ENCODE measurements around the gene EREG. TPM values are rescaled to one million over a fixed set of nuclear protein-coding genes. Genes with fewer than 3 reads are reported as not detected.
"Not testable (repeated sequence)": the region's sequence is repeated elsewhere in the genome, so short reads cannot be mapped to it uniquely, and the experiment has no call there.

Gene EREG
- total RNA-seq, 1 experiment from 2014 or later, result 34.0 TPM

GRCh38 chr4:74395633-74396032, 30.7 kb downstream of the EREG start:
- intact Hi-C loops (cut with micrococcal nuclease), result no loop called here
- Mint-ChIP-seq H3K4me3 (ENCODE audit: unreplicated experiment) (no peak overlapping the region), H3K4me1 (ENCODE audit: insufficient read depth, unreplicated experiment) (peaks cover 19% of the 10 kb centered on the region), H3K36me3 (ENCODE audit: insufficient read depth, unreplicated experiment) (peaks cover 5% of the 10 kb centered on the region), H3K27ac (ENCODE audit: low read depth, unreplicated experiment) (no peak overlapping the region), H3K27me3 (ENCODE audit: insufficient read depth, unreplicated experiment) (no peaks in the 10 kb centered on the region), H3K9me3 (ENCODE audit: unreplicated experiment) (no peaks in the 10 kb centered on the region)
- no peak for DNase-seq (ENCODE audit: unreplicated experiment)
- BruUV-seq (replicated peaks), result no TSS peak
- CTCF ChIA-PET, result interaction anchor here (0.6 to 0.9 kb wide), 3 partner anchors 17 to 130 kb away, joined by 3 to 9 read pairs (median 3); no protein-coding TSS in a partner anchor
- POLR2A ChIA-PET, result interaction anchor here (1.1 to 2.9 kb wide), 5 partner anchors 10 to 49 kb away, joined by 3 to 14 read pairs (median 5); partner anchors contain the start of gene AREG
- TF ChIP-seq CTCF (IDR thresholded peaks at IDR 0.05; ENCODE audit: unreplicated experiment), result no peak

GRCh38 chr4:74397748-74398426, 32.9 kb downstream of the EREG start:
- intact Hi-C loops (cut with micrococcal nuclease), result no loop called here
- Mint-ChIP-seq H3K27me3 (ENCODE audit: insufficient read depth, unreplicated experiment) (no peaks in the 10 kb centered on the region), H3K36me3 (ENCODE audit: insufficient read depth, unreplicated experiment) (peaks cover 5% of the 10 kb centered on the region), H3K9me3 (ENCODE audit: unreplicated experiment) (no peaks in the 10 kb centered on the region), H3K4me1 (ENCODE audit: insufficient read depth, unreplicated experiment) (peaks cover 13% of the 10 kb centered on the region), H3K4me3 (ENCODE audit: unreplicated experiment) (no peak overlapping the region), H3K27ac (ENCODE audit: low read depth, unreplicated experiment) (peak overlapping the region; percentile 19)
- BruUV-seq (replicated peaks), result no TSS peak
- ChIA-PET CTCF (interaction anchor here (0.5 to 1.1 kb wide), 3 partner anchors 20 to 45 kb away, joined by 3 to 4 read pairs (median 3); no protein-coding TSS in a partner anchor), POLR2A (interaction anchor here (0.6 to 1.9 kb wide), 8 partner anchors 11 to 1805 kb away, joined by 3 to 6 read pairs (median 3); partner anchors contain the start of gene AREG)
- TF ChIP-seq CTCF (IDR thresholded peaks at IDR 0.05; ENCODE audit: unreplicated experiment), result no peak
- DNase-seq (ENCODE audit: unreplicated experiment), result no peak

- intact Hi-C loops (cut with micrococcal nuclease); DNase-seq (ENCODE audit: unreplicated experiment); H3K4me3 Mint-ChIP-seq (ENCODE audit: unreplicated experiment); H3K27ac Mint-ChIP-seq (ENCODE audit: low read depth, unreplicated experiment); H3K27me3 Mint-ChIP-seq (ENCODE audit: insufficient read depth, unreplicated experiment); H3K36me3 Mint-ChIP-seq (ENCODE audit: insufficient read depth, unreplicated experiment); BruUV-seq (replicated peaks); H3K9me3 Mint-ChIP-seq (ENCODE audit: unreplicated experiment): not testable (repeated sequence)
- ChIA-PET POLR2A (interaction anchor here (0.5 to 3.5 kb wide), 3 partner anchors 21 to 78 kb away, joined by 3 to 18 read pairs (median 5); partner anchors contain the start of gene AREG), CTCF (interaction anchor here (1.3 kb wide), 1 partner anchor 132 kb away, joined by 4 read pairs; no protein-coding TSS in a partner anchor)
- H3K4me1 Mint-ChIP-seq (ENCODE audit: insufficient read depth, unreplicated experiment), result peaks cover 11% of the 10 kb centered on the region
These were observed 34.1 kb downstream of the EREG start for GRCh38 chr4:74398894-74399589.

- intact Hi-C loops (cut with micrococcal nuclease), result no loop called here
- TF ChIP-seq CTCF (IDR thresholded peaks at IDR 0.05; ENCODE audit: unreplicated experiment), result no peak
- CTCF ChIA-PET, result interaction anchor here (1.1 to 2.9 kb wide), 3 partner anchors 15 to 37 kb away, joined by 3 to 12 read pairs (median 3); no protein-coding TSS in a partner anchor
- Mint-ChIP-seq H3K9me3 (ENCODE audit: unreplicated experiment) (no peaks in the 10 kb centered on the region), H3K4me1 (ENCODE audit: insufficient read depth, unreplicated experiment) (peaks cover 5% of the 10 kb centered on the region), H3K4me3 (ENCODE audit: unreplicated experiment) (no peak overlapping the region), H3K27ac (ENCODE audit: low read depth, unreplicated experiment) (no peak overlapping the region), H3K36me3 (ENCODE audit: insufficient read depth, unreplicated experiment) (peaks cover 5% of the 10 kb centered on the region), H3K27me3 (ENCODE audit: insufficient read depth, unreplicated experiment) (no peaks in the 10 kb centered on the region)
- POLR2A ChIA-PET, result interaction anchor here (0.8 to 3.5 kb wide), 3 partner anchors 10 to 45 kb away, joined by 4 to 18 read pairs (median 5); partner anchors contain the start of gene AREG
- no peak for DNase-seq (ENCODE audit: unreplicated experiment)
- no TSS peak for BruUV-seq (replicated peaks)
These were observed 35.5 kb downstream of the EREG start for GRCh38 chr4:74400395-74400794.
